Activated B cell treated with CpG ODN at 0.5 μM for 24 hours (primary cell): ENCODE data around the gene DCPS. TPM values are rescaled to one million over a fixed set of nuclear protein-coding genes. Genes with fewer than 3 reads are reported as not detected.
"Not testable (repeated sequence)": the region's sequence is repeated elsewhere in the genome, so short reads cannot be mapped to it uniquely, and the experiment has no call there.

ENCODE experiments used
- ATAC-seq: fragments of 200-7000 bp; cut with Tn5 transposase; one replicate; pipeline ENCODE4 v1.10.0; 2021; ENCODE audit warnings: low read depth, mild to moderate bottlenecking, moderate library complexity
- CTCF ChIA-PET: fragments of 350-600 bp; sonication (Branson Sonifier 250); formaldehyde crosslinking; loops from one replicate; lab custom pipeline; 2021; ENCODE audit warnings: antibody characterized with exemption; lab: Charles Lee
- POLR2A ChIA-PET: fragments of 350-600 bp; sonication (Branson Sonifier 250); formaldehyde crosslinking; loops from one replicate; lab custom pipeline; 2021; ENCODE audit warnings: antibody characterized with exemption; lab: Charles Lee
- DNase-seq: peaks from one replicate; pipeline ENCODE4 v3.0.0; 2022
- H3K27ac Mint-ChIP-seq: one replicate; pipeline ENCODE4 v1.8.0; 2020; ENCODE audit warnings: mixed read lengths
- H3K27me3 Mint-ChIP-seq: one replicate; pipeline ENCODE4 v1.8.0; 2021; ENCODE audit warnings: mixed read lengths
- H3K36me3 Mint-ChIP-seq: one replicate; pipeline ENCODE4 v1.8.0; 2021; ENCODE audit warnings: low read depth, mixed read lengths
- H3K4me1 Mint-ChIP-seq: one replicate; pipeline ENCODE4 v1.8.0; 2021; ENCODE audit warnings: mixed read lengths
- H3K4me3 Mint-ChIP-seq: one replicate; pipeline ENCODE4 v1.8.0; 2020; ENCODE audit warnings: mild to moderate bottlenecking, mixed read lengths
- H3K9me3 Mint-ChIP-seq: one replicate; pipeline ENCODE4 v1.8.0; 2020; ENCODE audit warnings: mixed read lengths
- CTCF ChIP-seq: fragments of 200-600 bp; IDR thresholded peaks from one replicate; pipeline ENCODE4 v1.8.0; 2022; ENCODE audit warnings: antibody characterized with exemption, mild to moderate bottlenecking
- intact Hi-C: fragments of 100-400 bp; cut with micrococcal nuclease; formaldehyde crosslinking; loops from one replicate; pipeline ENCODE4 v1.15.1; 2024
- total RNA-seq: library from RNA; stranded (reverse); gene quantifications from 2 replicates; pipeline ENCODE4 v1.2.3, GENCODE V29; 2022

DCPS gene
- total RNA-seq, 1 donor from 2014 or later: 37.6 TPM

GRCh38 chr11:126394036-126394435 is 90.2 kb downstream of the DCPS start:
- DNase-seq (no peak), ATAC-seq (no peak)
- Mint-ChIP-seq H3K4me1 (peaks cover 9% of the 10 kb centered on the region), H3K9me3 (no peaks in the 10 kb centered on the region), H3K27ac (no peak overlapping the region), H3K27me3 (peaks cover 6% of the 10 kb centered on the region), H3K4me3 (no peak overlapping the region), H3K36me3 (no peaks in the 10 kb centered on the region)
- TF ChIP-seq CTCF: no peak
- POLR2A ChIA-PET: no interaction called here
- intact Hi-C loops: no loop called here
- CTCF ChIA-PET: no interaction called here

GRCh38 chr11:126394634-126395072 is 90.8 kb downstream of the DCPS start:
- H3K4me1 Mint-ChIP-seq, CTCF ChIA-PET, H3K27me3 Mint-ChIP-seq, H3K9me3 Mint-ChIP-seq, H3K27ac Mint-ChIP-seq, H3K36me3 Mint-ChIP-seq, intact Hi-C loops, DNase-seq, H3K4me3 Mint-ChIP-seq, ATAC-seq, POLR2A ChIA-PET: not testable (repeated sequence)

Other genes with a start within 250 kb of the DCPS start
- 0.24 and 0.27 TPM in 2 replicates for gene CDON, start 241.2 kb upstream of the DCPS start, total RNA-seq
- gene RPUSD4, start 92.4 kb upstream of the DCPS start, total RNA-seq: 48.8 and 58.2 TPM in 2 replicates
- gene FAM118B, start 92.3 kb upstream of the DCPS start, total RNA-seq: 8.7 and 11.7 TPM in 2 replicates
- gene SRPRA, start 35.2 kb upstream of the DCPS start, total RNA-seq: 121 and 128 TPM in 2 replicates
- gene FOXRED1, start 34.9 kb upstream of the DCPS start, total RNA-seq: 39.1 and 44.9 TPM in 2 replicates
- 16.6 and 18.3 TPM in 2 replicates for gene TIRAP, start 21.0 kb upstream of the DCPS start, total RNA-seq
- 0.71 and 1.0 TPM in 2 replicates for gene ST3GAL4, start 51.6 kb downstream of the DCPS start, total RNA-seq